Vagina (tissue), 2 donors: Measurements from ENCODE around the gene OSM. TPM values are rescaled to one million over a fixed set of nuclear protein-coding genes. Genes with fewer than 3 reads are reported as not detected.

Source experiments
- DNase-seq, 2 donors: peaks; one replicate each; pipeline ENCODE4 v3.0.0-alpha.2; 2017; ENCODE audit errors: extremely low spot score in 2 of 2
- H3K27ac ChIP-seq: fragments of 200-600 bp; sonication (generic); one replicate; pipeline ENCODE4 v1.5.1; 2019
- H3K27me3 ChIP-seq: fragments of 200-600 bp; sonication (generic); one replicate; pipeline ENCODE4 v1.5.1; 2019
- H3K36me3 ChIP-seq, 2 donors: fragments of 200-600 bp; sonication (generic); one replicate each; pipeline ENCODE4 v1.5.1; 2017 to 2019
- H3K4me1 ChIP-seq: fragments of 200-600 bp; sonication (generic); one replicate; pipeline ENCODE4 v1.5.1; 2019
- H3K4me3 ChIP-seq, 2 donors: fragments of 200-600 bp; sonication (generic); 1 replicate in 1 of 2; 2 replicates in 1 of 2; pipeline ENCODE4 v1.5.1; 2016 to 2019
- H3K9me3 ChIP-seq: fragments of 200-600 bp; sonication (generic); one replicate; pipeline ENCODE4 v1.5.1; 2019
- POLR2A ChIP-seq, 2 donors: fragments of 450-650 bp; IDR thresholded peaks; one replicate each; pipeline ENCODE4 v1.6.1; 2017; ENCODE audit warnings: antibody characterized with exemption in 2 of 2, mild to moderate bottlenecking in 2 of 2, moderate library complexity in 2 of 2
- POLR2AphosphoS5 ChIP-seq, 2 donors: sonication (generic); formaldehyde crosslinking; IDR thresholded peaks; one replicate each; pipeline ENCODE4 v1.9.0; 2017; ENCODE audit warnings: antibody characterized with exemption in 2 of 2, mild to moderate bottlenecking in 2 of 2, low read depth in 1 of 2; ENCODE audit not compliant: insufficient read depth in 1 of 2
- intact Hi-C: fragments of 100-400 bp; cut with DNase I; formaldehyde crosslinking; loops from one replicate; pipeline ENCODE4 v1.15.1; 2023
- total RNA-seq: library from RNA; depleted of rRNA; stranded (reverse); fragments of >200 nt; gene quantifications from one replicate; pipeline ENCODE4 v1.2.3, GENCODE V29; 2016
- TF ChIP-seq, protein P1 (sequence below), 3 experiments: fragments of 450-650 bp in 2 of 3; fragments of 200-600 bp in 1 of 3; sonication (generic) in 1 of 3; IDR thresholded peaks; one replicate each; pipeline ENCODE4 v1.5.1; 2017 to 2019; ENCODE audit warnings: antibody characterized with exemption in 3 of 3, mild to moderate bottlenecking in 2 of 3, moderate library complexity in 2 of 3

OSM gene
- total RNA-seq = not detected

DNA sequence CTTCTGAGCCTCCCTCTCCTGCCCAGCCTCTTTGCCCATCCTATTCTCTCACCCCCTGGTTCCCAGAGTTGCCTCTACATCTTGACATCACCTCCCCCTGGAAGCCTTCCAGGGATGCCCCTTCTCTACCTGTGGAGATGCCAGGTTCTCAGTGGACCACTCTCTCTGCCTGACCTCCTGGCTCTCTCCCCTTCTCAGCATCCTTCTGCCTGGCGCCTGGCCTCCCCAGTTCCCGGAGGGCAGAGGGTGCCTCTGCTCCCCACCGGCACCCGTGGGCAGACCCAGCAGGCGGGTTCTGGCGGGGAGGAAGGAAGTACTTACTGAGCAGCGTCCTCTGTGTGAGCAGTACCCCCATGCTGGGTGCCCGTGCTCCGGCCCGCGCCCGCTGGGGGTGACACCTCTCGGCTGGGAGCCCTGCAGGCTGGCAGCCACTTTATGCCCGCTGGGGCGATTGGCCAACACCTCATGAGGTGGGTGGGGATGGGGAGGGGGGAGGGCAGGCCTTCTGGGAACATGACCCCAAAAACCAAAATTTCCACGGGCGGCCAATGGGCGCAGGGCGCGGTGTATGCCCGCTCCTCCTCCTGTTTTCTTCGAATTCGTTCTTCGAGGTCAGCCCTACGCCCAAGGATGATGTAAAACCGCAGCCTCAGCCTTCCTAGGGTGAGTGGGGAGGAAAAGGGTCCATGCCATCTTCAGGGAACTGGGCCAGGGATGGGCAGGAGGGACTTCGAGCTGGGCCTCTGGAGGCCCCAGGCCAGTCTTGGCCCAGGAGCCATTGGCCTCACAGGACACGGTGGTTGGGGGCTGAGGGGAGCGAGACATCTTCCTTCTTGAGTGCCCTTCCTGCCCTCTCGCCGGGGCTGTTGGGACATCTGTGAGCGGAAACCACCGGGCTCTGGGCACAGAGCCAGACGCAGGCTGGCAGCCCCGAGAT, at the start of gene OSM:
Gene OSM (minus strand): TSS at position 407 of the 937 bp plus-strand sequence. CDS start 52 bp downstream, at position 355.
- TF ChIP-seq POLR2A (IDR thresholded peaks at IDR 0.05) (no peak), POLR2AphosphoS5 (IDR thresholded peaks at IDR 0.05; ENCODE audit: insufficient read depth in 1 of 2, low read depth in 1 of 2) (peak in 1 of 2 donors; percentile 53)
- intact Hi-C loops = no loop called here
- no peak for DNase-seq
- Histone ChIP-seq H3K36me3 (no peaks in the 10 kb centered on the region), H3K4me1 (peaks cover 19% of the 10 kb centered on the region), H3K9me3 (no peaks in the 10 kb centered on the region), H3K27ac (peak within 1 kb of the TSS; percentile 47), H3K27me3 (no peaks in the 10 kb centered on the region), H3K4me3 (peak within 1 kb of the TSS; percentile 21 to 28)

- peak overlapping the region; percentile 4 for H3K27ac ChIP-seq
- no peak for TF ChIP-seq POLR2A (IDR thresholded peaks at IDR 0.05)
- H3K4me3 ChIP-seq = no peak overlapping the region
- H3K4me1 ChIP-seq = peaks cover 99% of the 10 kb centered on the region
- H3K27me3 ChIP-seq = no peaks in the 10 kb centered on the region
- no peaks in the 10 kb centered on the region for H3K9me3 ChIP-seq
- intact Hi-C loops = no loop called here
- no peak for DNase-seq
- peaks cover 0 to 6% of the 10 kb centered on the region in 2 donors for H3K36me3 ChIP-seq
Measured at GRCh38 chr22:30315962-30316576, 49.4 kb upstream of the OSM start.

- no peak overlapping the region for H3K4me3 ChIP-seq
- DNase-seq = no peak
- no peak for TF ChIP-seq POLR2A (IDR thresholded peaks at IDR 0.05)
- no peak for TF ChIP-seq POLR2AphosphoS5 (IDR thresholded peaks at IDR 0.05; ENCODE audit: insufficient read depth in 1 of 2, low read depth in 1 of 2)
- TF ChIP-seq, protein P1, sequence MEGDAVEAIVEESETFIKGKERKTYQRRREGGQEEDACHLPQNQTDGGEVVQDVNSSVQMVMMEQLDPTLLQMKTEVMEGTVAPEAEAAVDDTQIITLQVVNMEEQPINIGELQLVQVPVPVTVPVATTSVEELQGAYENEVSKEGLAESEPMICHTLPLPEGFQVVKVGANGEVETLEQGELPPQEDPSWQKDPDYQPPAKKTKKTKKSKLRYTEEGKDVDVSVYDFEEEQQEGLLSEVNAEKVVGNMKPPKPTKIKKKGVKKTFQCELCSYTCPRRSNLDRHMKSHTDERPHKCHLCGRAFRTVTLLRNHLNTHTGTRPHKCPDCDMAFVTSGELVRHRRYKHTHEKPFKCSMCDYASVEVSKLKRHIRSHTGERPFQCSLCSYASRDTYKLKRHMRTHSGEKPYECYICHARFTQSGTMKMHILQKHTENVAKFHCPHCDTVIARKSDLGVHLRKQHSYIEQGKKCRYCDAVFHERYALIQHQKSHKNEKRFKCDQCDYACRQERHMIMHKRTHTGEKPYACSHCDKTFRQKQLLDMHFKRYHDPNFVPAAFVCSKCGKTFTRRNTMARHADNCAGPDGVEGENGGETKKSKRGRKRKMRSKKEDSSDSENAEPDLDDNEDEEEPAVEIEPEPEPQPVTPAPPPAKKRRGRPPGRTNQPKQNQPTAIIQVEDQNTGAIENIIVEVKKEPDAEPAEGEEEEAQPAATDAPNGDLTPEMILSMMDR (IDR thresholded peaks at IDR 0.05) = no peak
- no peaks in the 10 kb centered on the region for H3K9me3 ChIP-seq
- H3K27ac ChIP-seq = peak overlapping the region; percentile 56
- H3K36me3 ChIP-seq = no peaks in the 10 kb centered on the region
- intact Hi-C loops = no loop called here
- H3K27me3 ChIP-seq = no peaks in the 10 kb centered on the region
- H3K4me1 ChIP-seq = peaks cover 99% of the 10 kb centered on the region
Measured at GRCh38 chr22:30314915-30315314, 48.3 kb upstream of the OSM start.

DNA sequence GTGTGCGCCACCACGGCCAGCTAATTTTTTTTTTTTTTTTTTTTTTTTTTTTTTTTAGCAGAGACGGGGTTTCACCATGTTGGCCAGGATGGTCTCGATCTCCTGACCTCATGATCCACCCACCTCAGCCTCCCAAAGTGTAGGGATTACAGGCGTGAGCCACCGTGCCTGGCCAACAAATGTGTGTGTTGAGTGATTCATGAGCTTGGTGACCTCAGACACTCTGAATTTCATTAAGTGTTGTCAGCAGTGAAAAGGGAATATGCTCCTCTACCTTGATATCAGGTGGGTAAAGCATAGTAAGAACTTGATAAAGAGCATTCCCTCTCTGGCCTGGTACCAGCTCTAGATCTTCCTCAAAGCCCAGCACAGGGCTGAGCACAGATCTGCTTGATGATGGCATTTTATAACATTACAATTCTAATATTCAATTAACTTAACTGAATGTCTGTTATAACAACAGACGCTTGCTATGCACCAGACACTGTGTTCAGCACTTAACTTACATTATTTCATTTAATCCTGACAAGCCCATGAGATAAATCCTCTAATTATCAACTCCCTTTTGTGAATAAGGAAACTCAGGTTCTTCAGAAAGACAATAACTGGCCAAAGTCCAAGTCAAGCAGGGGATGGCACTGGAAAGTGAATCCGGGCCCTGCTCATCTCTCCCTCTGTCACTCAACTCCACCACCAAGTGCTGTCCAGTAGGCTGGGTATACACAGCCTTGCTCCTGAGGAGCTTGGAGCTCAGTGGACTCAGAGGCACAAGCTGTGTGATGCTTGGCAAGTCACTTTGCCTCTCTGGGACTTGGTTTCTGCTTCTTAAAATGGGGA, 47.1 kb upstream of the OSM start:
- H3K27me3 ChIP-seq = no peaks in the 10 kb centered on the region
- peak overlapping the region; percentile 56 for H3K27ac ChIP-seq
- no peaks in the 10 kb centered on the region for H3K36me3 ChIP-seq
- no peak for DNase-seq
- no peak overlapping the region for H3K4me3 ChIP-seq
- H3K9me3 ChIP-seq = no peaks in the 10 kb centered on the region
- intact Hi-C loops = no loop called here
- TF ChIP-seq, protein P1 (IDR thresholded peaks at IDR 0.05) = no peak
- TF ChIP-seq POLR2AphosphoS5 (IDR thresholded peaks at IDR 0.05; ENCODE audit: insufficient read depth in 1 of 2, low read depth in 1 of 2) (no peak), POLR2A (IDR thresholded peaks at IDR 0.05) (no peak)
- peaks cover 99% of the 10 kb centered on the region for H3K4me1 ChIP-seq

DNA sequence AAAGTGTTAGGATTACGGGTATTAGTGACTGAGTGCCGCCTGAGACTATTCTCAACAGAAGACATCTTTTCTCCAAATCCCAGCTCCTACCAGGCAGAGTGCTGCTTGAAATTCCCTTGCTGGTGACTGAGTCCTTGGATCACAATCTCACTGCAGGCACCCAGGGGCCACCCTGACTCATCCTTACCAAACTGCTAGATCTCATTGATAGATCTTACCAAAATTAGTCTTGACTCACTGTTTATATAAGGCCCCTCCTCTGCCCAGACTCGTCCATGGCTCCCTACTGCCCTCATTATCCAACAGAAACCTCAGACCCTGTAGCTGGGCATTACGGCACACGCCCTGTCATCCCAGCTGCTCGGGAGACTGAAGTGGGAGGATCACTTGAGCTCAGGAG, 45.4 kb upstream of the OSM start:
- DNase-seq = no peak
- H3K4me3 ChIP-seq = no peak overlapping the region
- no peaks in the 10 kb centered on the region for H3K27me3 ChIP-seq
- no peaks in the 10 kb centered on the region for H3K36me3 ChIP-seq
- no peaks in the 10 kb centered on the region for H3K9me3 ChIP-seq
- no peak for TF ChIP-seq POLR2A (IDR thresholded peaks at IDR 0.05)
- TF ChIP-seq, protein P1 (IDR thresholded peaks at IDR 0.05) = no peak
- TF ChIP-seq POLR2AphosphoS5 (IDR thresholded peaks at IDR 0.05; ENCODE audit: insufficient read depth in 1 of 2, low read depth in 1 of 2) = no peak
- H3K4me1 ChIP-seq = peaks cover 99% of the 10 kb centered on the region
- H3K27ac ChIP-seq = peak overlapping the region; percentile 87
- intact Hi-C loops = no loop called here
